OCI-LY1 (cell line): ENCODE data around the gene ARHGAP20.
"Not testable (repeated sequence)": the region's sequence is repeated elsewhere in the genome, so short reads cannot be mapped to it uniquely, and the experiment has no call there.

ENCODE experiments used
- H2AFZ ChIP-seq: fragments of 200-600 bp; sonication (generic), shearing (Covaris generic); 2 replicates; pipeline ENCODE4 v1.6.0; 2014; ENCODE audit warnings: antibody characterized with exemption, mild to moderate bottlenecking, low read length
- H3F3A ChIP-seq: fragments of 200-600 bp; sonication (generic), shearing (Covaris generic); 2 replicates; pipeline ENCODE4 v1.6.0; 2014; ENCODE audit warnings: mild to moderate bottlenecking, antibody characterized with exemption, low read length, moderate library complexity; ENCODE audit not compliant: insufficient read depth
- H3K27ac ChIP-seq: fragments of 200-600 bp; sonication (generic); 2 replicates; pipeline ENCODE4 v1.5.1; 2014; ENCODE audit warnings: low read length, mixed run types, mild to moderate bottlenecking, low read depth; ENCODE audit not compliant: poor library complexity, severe bottlenecking
- H3K27me3 ChIP-seq: fragments of 200-600 bp; sonication (generic); 2 replicates; pipeline ENCODE4 v1.6.0; 2014; ENCODE audit warnings: antibody characterized with exemption, mild to moderate bottlenecking, low read length, moderate library complexity; ENCODE audit not compliant: insufficient read depth
- H3K36me3 ChIP-seq: fragments of 200-600 bp; sonication (generic); 2 replicates; pipeline ENCODE4 v1.6.1; 2014; ENCODE audit warnings: mild to moderate bottlenecking, antibody characterized with exemption, low read length, moderate library complexity, mixed read lengths; ENCODE audit not compliant: insufficient read depth
- H3K4me1 ChIP-seq: fragments of 200-600 bp; sonication (generic); 2 replicates; pipeline ENCODE4 v1.5.1; 2014; ENCODE audit warnings: mild to moderate bottlenecking, low read length, moderate library complexity; ENCODE audit not compliant: insufficient read depth, severe bottlenecking
- H3K4me2 ChIP-seq: fragments of 200-600 bp; sonication (generic), shearing (Covaris generic); 2 replicates; pipeline ENCODE4 v1.6.1; 2014; ENCODE audit warnings: low read length
- H3K4me3 ChIP-seq: fragments of 200-600 bp; sonication (generic); 2 replicates; pipeline ENCODE4 v1.5.1; 2014; ENCODE audit warnings: low read length, low read depth, mild to moderate bottlenecking, mixed read lengths; ENCODE audit not compliant: poor library complexity, severe bottlenecking
- H3K79me2 ChIP-seq: fragments of 200-600 bp; shearing (Covaris generic); 2 replicates; pipeline ENCODE4 v1.6.1; 2016; ENCODE audit warnings: mixed run types, low read length, mixed read lengths; ENCODE audit not compliant: insufficient read depth
- H3K9ac ChIP-seq: fragments of 200-600 bp; sonication (generic), shearing (Covaris generic); 2 replicates; pipeline ENCODE4 v1.6.1; 2014; ENCODE audit warnings: mild to moderate bottlenecking, low read length, mixed read lengths
- H3K9me2 ChIP-seq: fragments of 200-600 bp; sonication (generic), shearing (Covaris generic); 2 replicates; pipeline ENCODE4 v1.6.1; 2014; ENCODE audit warnings: low read depth, mild to moderate bottlenecking, low read length, mixed read lengths
- H3K9me3 ChIP-seq: fragments of 200-600 bp; shearing (Covaris generic); 2 replicates; pipeline ENCODE4 v1.6.1; 2014; ENCODE audit warnings: low read length, mixed read lengths
- H4K20me1 ChIP-seq: fragments of 200-600 bp; sonication (generic), shearing (Covaris generic); 2 replicates; pipeline ENCODE4 v1.6.0; 2016; ENCODE audit warnings: mild to moderate bottlenecking, low read length; ENCODE audit not compliant: insufficient read depth
- CTCF ChIP-seq: fragments of 200-600 bp; sonication (generic), shearing (Covaris generic); IDR thresholded peaks from 2 replicates; pipeline ENCODE4 v1.5.1; 2017; ENCODE audit warnings: mild to moderate bottlenecking, antibody characterized with exemption, low read length, moderate library complexity, mixed read lengths
- EZH2 ChIP-seq: fragments of 200-600 bp; sonication (generic), shearing (Covaris generic); IDR thresholded peaks from 2 replicates; pipeline ENCODE4 v1.8.0; 2017; ENCODE audit warnings: borderline replicate concordance, mixed run types, mild to moderate bottlenecking, antibody characterized with exemption, low read length, moderate library complexity, mixed read lengths

ARHGAP20 gene

DNA sequence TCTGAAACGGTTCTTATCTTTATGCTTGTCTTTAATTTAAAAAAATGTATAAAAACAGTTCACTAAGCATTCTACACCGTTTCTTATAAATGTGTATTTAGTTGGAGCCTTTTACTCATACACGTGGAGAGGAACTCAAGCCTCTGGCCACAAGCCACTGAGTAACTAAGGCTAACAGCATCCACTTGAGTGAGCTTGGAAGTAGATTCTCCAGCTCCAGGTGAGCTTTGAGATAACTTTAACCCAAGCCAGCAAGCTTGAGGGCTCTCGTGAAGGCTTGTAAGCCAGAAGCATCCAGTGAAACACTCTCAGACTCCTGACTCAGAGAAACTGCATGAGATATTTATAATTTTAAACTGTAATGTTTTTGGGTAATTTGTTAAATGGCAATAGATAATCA, 82.6 kb downstream of the ARHGAP20 start:
- Histone ChIP-seq H4K20me1 (no peaks in the 10 kb centered on the region), H3K9ac (no peak overlapping the region), H3K9me3 (no peaks in the 10 kb centered on the region), H3K27me3 (no peaks in the 10 kb centered on the region), H3K27ac (no peak overlapping the region), H3K36me3 (no peaks in the 10 kb centered on the region), H3F3A (no peaks in the 10 kb centered on the region), H2AFZ (no peak overlapping the region), H3K79me2 (no peaks in the 10 kb centered on the region), H3K4me2 (no peak overlapping the region), H3K9me2 (no peaks in the 10 kb centered on the region), H3K4me1 (no peaks in the 10 kb centered on the region), H3K4me3 (no peak overlapping the region)
- no peak for TF ChIP-seq CTCF
- TF ChIP-seq EZH2, result no peak

- H3K9me3 ChIP-seq, result no peaks in the 10 kb centered on the region
- H3K27me3 ChIP-seq, result no peaks in the 10 kb centered on the region
- TF ChIP-seq CTCF (no peak), EZH2 (no peak)
- no peak overlapping the region for H3K27ac ChIP-seq
- no peak overlapping the region for H3K4me3 ChIP-seq
- H3K4me2 ChIP-seq, result no peak overlapping the region
- no peaks in the 10 kb centered on the region for H3K9me2 ChIP-seq
- no peaks in the 10 kb centered on the region for H4K20me1 ChIP-seq
- no peak overlapping the region for H2AFZ ChIP-seq
- H3K36me3 ChIP-seq, result no peaks in the 10 kb centered on the region
- H3F3A ChIP-seq, result no peaks in the 10 kb centered on the region
- no peak overlapping the region for H3K9ac ChIP-seq
- no peaks in the 10 kb centered on the region for H3K79me2 ChIP-seq
- H3K4me1 ChIP-seq, result no peaks in the 10 kb centered on the region
These were observed 90.4 kb downstream of the ARHGAP20 start for GRCh38 chr11:110621826-110622225.

GRCh38 chr11:110619366-110619765, 92.9 kb downstream of the ARHGAP20 start:
- H3K27me3 ChIP-seq, H4K20me1 ChIP-seq, H3K4me2 ChIP-seq, H3F3A ChIP-seq, H3K9me2 ChIP-seq, H2AFZ ChIP-seq, H3K27ac ChIP-seq, H3K79me2 ChIP-seq, H3K9me3 ChIP-seq, H3K4me3 ChIP-seq, H3K9ac ChIP-seq, H3K36me3 ChIP-seq, H3K4me1 ChIP-seq: not testable (repeated sequence)

DNA sequence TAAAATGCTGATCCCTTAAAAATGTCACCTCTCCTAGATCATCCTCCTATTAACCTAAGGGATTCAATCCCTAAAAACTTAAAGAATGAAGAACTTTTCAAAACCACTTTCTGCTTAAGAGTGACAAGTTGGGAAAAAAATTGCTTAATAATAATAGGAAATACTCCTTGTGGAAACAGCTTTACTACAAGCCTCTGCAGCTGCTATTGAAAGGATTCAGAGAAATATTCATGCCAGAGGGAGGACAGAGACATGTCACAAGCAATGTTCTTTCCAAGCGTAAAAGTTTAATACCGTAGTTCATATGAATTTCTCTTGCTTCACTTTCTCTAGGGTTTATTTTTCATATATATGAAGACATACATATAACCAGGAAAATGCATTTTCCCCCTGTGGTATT, 98.2 kb downstream of the ARHGAP20 start:
- H3K79me2 ChIP-seq, result no peaks in the 10 kb centered on the region
- no peaks in the 10 kb centered on the region for H3K9me2 ChIP-seq
- no peak overlapping the region for H3K9ac ChIP-seq
- H3F3A ChIP-seq, result no peaks in the 10 kb centered on the region
- no peaks in the 10 kb centered on the region for H3K4me1 ChIP-seq
- H4K20me1 ChIP-seq, result no peaks in the 10 kb centered on the region
- H3K4me2 ChIP-seq, result no peak overlapping the region
- H3K27ac ChIP-seq, result no peak overlapping the region
- H3K36me3 ChIP-seq, result no peaks in the 10 kb centered on the region
- no peaks in the 10 kb centered on the region for H3K9me3 ChIP-seq
- no peaks in the 10 kb centered on the region for H3K27me3 ChIP-seq
- TF ChIP-seq EZH2, result no peak
- no peak for TF ChIP-seq CTCF
- no peak overlapping the region for H2AFZ ChIP-seq
- no peak overlapping the region for H3K4me3 ChIP-seq
